GM18505 (cell line): ENCODE results near the gene KCTD12.
"Not testable (repeated sequence)": the region's sequence is repeated elsewhere in the genome, so short reads cannot be mapped to it uniquely, and the experiment has no call there.

ENCODE experiments used
- ATAC-seq: cut with Tn5 transposase; IDR thresholded peaks from one replicate; pipeline ENCODE4 v1.9.1; 2021; ENCODE audit not compliant: unreplicated experiment
- POLR2A ChIP-seq: IDR thresholded peaks from 4 replicates; pipeline ENCODE4 v1.6.1; 2011; ENCODE audit warnings: borderline replicate concordance; ENCODE audit not compliant: insufficient read depth, insufficient read length; ENCODE audit errors: extremely low read depth

The KCTD12 gene

DNA sequence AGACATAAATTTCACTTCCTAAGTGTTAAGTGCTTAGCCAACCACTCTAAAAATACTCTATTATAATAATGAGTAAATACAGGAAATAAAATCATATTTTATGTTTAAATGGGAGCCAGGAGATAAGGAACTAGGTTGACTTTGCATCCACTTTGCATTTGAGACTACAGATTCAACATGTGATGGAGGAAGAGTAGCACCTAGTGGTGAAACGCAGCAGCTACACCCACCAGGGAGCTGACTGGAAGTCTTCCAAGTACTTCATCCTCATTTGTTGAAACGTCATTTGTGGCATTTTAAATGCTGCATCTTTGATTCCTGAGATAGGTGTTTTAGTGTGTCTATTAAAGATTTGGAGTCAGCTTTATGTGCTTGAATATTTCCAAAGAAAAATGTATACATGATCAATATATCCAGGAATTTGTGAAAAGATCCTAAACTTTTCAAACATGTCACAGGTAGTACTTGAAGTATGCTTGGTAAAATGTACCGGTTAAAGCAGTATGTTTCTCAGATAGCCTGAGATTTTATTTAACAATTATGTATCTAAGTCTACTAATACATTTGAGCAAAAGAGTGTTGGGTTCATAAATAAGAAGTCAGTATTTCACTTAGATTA, 17.4 kb upstream of the KCTD12 start:
- peak; percentile 88 for ATAC-seq
- TF ChIP-seq POLR2A, result no peak

DNA sequence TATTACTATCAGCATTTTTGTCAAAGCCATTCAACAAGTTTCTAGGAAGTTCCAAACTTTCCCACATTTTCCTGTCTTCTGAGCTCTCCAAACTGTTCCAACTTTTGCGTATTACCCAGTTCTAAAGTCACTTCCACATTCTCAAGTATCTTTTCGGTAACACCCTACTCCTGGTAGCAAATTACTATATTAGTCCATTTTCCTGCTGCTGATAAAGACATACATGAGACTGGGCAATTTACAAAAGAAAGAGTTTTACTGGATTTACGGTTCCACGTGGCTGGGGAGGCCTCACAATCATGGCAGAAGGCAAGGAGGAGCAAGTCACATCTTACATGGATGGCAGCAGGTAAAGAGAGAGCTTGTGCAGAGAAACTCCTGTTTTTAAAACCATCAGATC, 12.9 kb upstream of the KCTD12 start:
- ATAC-seq, result not testable (repeated sequence)

DNA sequence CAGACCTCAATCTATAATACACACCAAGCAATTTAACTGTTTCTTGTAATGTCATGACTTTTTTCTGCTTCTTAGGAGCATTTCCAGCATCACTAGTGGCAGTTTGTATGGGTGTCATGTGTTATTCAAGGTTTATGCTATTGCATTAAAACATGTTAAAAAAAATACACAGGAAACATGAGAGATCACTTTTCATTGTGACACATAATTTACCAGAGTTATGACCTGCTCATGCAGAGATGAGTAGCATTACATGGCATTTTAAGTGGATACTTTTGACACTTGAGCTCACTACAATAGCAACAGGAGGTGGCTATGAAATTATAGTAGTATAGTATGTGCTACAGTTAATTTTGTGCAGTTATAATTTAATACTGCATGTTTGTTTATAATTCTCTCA, 11.0 kb upstream of the KCTD12 start:
- not testable (repeated sequence) for ATAC-seq

DNA sequence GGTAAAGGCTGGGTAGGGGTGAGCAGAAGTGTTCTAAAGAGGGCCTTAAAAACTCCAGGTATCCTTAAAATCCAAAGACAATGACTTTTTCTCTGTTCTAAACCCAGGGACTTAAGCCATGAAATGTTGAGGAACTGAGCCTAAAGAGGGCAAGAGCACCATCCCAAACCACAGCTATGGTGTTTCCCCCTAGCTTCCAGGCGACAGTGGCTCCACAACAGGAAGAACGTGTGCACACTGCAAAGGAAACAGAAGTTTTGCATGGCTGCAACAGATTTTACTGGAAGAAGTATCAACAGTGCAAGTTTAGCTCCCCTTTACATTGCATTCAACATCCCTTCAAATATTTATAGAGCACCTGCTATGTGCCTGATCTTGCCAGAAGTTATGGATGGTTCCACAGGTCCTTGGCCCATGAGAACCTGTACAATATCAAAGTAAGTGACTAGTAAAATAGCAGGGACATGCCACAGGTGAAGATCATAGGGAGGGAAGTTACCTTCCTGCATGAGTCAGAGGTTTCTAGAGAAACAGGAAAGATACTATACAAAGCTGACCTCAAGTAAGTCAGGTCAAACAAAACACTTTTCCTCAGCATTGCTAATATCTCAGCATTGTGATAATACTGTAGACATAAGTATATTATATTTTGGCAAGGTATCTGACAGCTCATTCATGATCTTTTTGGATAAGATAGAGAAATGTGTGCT, 8.4 kb upstream of the KCTD12 start:
- no peak for ATAC-seq

DNA sequence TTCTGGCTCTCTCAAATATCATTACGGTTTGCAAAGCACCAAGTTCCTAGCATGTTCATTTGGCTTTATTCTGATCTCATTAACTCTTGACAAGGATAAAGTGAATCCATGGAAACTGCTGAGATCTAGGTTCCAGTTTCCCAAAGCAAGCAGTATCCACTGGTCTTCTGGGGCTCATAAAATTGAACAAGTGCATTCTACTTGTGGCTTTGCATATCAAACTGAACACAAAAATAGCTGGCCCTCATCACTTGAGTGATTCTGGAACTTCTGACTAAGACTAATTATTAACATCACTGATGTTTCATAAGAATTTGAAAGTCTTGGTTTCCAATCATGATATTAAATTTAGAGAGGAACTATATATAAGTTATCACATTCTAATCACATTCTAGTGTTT, 6.3 kb upstream of the KCTD12 start:
- no peak for TF ChIP-seq POLR2A
- peak; percentile 50 for ATAC-seq

More for the DNA sequence above, 8.4 kb upstream of the KCTD12 start:
- no peak for TF ChIP-seq POLR2A

DNA sequence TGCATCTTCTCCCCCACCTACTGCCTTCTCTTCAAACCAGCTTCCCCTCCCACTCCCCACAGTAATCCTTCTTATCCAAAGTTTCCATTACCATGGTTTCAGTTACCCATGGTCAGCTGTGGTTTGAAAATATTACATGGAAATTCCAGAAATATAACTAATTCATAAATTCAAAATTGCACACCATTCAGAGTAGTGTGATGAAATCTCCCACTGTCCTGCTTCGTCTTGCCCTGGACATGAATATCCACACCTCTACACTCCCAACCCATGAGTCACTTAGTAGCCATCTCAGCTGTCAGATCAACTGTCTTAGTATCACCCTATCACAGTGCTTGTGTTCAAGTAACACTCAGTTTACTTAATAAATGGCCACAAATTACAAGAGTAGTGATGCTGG, 3.8 kb upstream of the KCTD12 start:
- no peak for TF ChIP-seq POLR2A

DNA sequence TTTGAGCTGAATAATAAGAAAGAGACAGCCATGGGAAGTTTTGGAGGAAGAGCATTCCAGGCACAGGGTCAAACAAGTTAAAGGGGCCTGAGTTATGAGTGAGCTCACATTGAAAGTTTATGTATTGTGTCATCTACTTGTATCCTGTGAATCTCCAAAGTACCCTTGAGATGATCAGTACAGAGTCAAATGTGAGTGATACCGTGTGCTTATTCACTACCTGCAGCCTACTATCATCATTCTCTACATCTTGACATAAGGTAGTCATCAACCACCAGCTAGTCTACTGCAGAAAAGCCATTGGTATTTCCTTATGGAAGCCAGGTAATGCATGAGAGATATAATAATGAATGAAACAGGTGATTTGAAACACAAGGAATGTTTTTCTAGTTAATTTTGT, 3.0 kb upstream of the KCTD12 start:
- TF ChIP-seq POLR2A, result no peak
- ATAC-seq, result no peak

More for the DNA sequence above, 3.8 kb upstream of the KCTD12 start:
- ATAC-seq, result no peak

DNA sequence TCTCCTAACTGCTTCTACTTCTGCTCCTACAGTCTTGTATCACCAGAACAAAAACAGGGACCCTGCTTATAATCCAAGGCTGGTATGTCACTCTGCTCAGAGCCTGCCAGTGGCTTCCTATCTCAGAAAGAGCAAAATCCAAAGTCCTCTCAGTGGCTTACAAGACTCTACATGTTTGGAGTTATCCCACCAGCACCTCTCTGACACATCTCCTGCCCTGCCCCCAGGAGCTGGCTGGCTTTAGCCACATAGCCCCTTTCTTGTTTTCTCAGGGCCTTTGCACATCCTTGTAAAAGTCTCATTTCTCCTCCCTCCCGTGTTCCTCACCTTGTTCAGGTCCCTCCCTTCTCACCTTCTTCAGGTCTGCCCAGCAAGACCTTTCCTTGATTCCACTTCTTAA, 2.2 kb upstream of the KCTD12 start:
- no peak for ATAC-seq
- TF ChIP-seq POLR2A, result no peak

DNA sequence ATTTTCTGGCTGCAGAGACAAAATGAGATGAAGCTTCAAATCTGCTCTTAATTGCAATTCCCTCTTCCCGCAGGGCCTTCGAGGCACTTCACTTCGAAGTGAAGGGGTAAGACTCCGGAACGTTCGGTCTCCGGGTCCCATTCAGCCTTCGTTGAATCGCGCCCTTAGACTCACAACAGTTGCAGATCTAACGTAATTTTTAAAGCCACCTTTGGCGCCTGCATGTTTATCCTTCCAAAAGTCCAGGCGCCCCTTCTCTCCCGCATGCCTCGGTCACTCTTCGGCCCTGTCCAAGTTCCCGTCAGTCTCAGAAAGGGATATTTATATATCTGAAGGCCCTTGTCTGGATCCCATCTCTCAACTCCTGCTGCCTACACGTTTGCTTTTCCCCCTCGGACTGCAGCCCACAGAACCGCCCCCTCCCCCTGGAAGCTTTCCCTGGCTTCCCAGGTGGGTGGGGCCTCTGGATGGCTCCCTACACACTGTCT, 915 bp upstream of the KCTD12 start:
- ATAC-seq, result no peak
- no peak for TF ChIP-seq POLR2A

DNA sequence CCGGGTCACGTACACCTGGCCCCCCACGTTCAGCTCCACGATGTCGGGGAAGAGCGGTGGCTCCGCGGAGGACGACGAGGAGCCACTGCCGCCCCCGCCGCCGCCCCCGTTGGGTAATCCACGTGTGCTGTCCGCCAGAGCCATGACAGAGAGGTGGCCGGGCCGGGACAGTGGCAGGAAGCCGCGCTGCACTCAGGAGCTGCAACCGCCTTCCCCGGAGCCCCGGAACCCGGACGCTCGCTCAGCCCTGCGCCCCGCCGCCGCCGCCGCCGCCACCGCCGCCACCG, 257 bp downstream of the KCTD12 start:
- TF ChIP-seq POLR2A, result no peak
- no peak for ATAC-seq

DNA sequence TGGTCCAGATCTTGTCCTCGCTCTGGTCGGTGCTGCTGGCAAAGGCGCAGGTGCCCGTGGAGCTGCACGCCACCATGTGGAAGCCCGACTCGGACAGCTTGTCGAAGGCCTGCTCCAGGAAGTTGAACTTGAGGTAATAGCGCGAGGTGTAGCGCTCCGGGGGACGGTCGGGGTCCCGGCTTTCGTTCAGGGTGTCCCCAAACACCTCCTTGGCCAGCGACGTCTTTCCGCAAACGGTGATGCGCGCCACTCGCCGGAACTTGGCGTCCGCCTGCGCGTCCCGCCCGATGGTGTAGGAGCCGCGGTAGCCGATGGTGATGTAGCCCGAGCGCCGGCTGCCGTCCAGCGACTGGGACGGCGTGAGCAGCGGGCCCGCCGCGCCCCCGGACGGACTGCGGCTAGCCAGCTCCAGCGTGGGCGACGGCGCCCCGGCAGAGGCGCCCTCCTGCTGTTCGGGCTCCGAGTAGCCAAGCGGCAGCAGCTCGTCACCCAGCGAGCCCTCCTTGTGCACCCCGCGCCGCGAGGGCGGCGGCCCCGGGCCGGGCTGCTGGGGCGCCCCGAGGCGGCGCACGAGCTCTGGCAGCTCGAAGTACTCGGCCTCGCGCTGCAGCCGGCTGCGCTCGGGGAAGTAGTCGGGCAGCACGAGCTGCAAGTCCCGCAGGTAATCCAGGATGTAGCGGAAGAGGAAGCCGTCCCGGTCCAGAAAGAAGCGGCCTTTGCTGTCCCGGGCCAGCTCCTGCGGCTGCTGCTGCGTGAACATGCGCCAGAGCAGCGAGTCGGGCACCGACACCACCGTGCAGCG, 801 bp downstream of the KCTD12 start:
- ATAC-seq, result peak; percentile 45
- TF ChIP-seq POLR2A, result peak; percentile 42

DNA sequence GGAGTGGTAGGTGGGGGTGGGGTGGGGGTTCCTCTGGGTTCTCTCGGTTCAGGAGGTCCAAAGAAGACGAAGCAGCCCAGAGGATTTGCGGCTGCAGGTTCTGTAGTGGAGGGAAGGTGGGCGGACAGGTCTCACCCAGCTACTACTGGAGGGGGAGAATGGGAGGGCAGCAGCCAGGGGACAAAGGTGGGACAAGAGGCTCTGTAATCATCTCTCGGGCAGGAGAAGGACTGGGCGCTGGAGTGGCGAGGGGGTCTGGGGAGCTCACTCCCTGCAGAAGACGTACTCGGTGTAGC, 1.4 kb downstream of the KCTD12 start:
- no peak for ATAC-seq
- TF ChIP-seq POLR2A, result no peak

DNA sequence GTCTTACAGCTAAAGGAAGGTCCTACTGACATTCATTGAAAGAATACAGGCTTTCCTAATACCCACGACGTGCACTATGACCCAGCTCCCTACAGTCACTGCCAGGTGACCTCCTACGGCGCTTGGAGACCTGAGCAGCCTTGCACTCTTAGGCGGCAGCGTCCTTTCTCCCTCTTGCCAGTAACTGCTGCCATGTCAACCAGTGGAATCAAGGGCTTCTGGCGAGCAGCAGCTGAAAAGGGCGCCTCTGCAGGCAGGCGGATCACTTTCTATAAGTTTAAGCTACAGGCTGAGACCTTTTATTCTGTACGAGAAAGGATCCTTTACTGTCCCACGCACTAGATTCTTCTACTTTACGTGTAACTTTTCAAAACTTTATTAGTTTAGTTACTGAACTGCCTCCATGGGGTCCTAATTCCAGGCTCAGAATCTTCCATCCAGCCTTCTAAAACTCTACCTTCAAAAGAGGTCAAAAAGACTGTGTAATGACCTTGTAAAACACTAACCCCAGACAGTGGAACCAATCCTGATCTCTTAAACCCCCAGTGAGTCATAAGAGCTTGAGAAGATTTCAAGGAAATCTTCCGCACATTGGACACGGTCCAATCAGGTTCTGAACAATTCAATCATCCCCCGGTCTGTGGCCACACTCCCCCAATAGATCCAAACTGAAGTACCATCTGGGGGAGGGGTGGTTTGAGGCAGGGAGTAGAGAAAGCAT, 1.9 kb downstream of the KCTD12 start:
- ATAC-seq, result no peak
- no peak for TF ChIP-seq POLR2A

DNA sequence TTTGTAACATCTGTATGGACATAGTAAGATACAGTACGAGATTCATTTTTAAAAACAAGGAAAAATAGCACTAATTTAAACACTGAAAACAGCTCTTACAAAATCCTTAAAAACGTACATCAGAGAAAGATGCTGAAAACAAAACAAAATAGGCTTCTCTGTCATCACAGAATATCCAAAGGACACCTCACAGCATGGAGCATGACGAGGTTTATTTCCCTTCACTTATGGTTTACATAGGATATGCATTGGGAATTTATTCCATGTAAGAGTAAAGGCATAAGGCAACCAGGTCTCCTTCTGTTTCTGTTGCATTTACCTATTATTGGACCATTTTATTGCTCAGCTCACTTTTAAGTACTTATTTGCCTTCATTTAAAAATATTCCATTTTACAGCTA, 3.0 kb downstream of the KCTD12 start:
- no peak for ATAC-seq
- TF ChIP-seq POLR2A, result no peak
